ENCODE data around the gene ASTN2.
"Not testable (repeated sequence)": the region's sequence is repeated elsewhere in the genome, so short reads cannot be mapped to it uniquely, and the experiment has no call there.

The ASTN2 gene

DNA sequence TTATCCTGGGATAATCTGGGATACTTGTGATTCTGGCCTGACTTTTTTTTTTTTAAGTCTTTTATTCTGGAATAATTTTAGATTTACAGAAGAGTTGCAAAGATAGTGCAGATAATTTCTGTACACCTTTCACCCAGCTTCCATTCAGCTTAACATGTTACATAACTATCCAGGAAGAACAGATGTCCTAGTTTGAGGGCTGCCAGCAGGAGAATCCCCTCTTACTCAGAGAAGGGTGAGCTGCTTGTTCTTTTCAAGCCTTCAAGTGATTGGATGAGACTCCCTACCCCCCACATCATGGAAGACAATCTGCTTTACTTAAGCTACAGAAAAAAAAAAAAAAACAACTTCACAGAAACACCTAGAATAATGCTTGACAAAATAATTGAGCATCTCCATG lies 473.6 kb downstream of the ASTN2 start:
- DNase-seq, result no peak

DNA sequence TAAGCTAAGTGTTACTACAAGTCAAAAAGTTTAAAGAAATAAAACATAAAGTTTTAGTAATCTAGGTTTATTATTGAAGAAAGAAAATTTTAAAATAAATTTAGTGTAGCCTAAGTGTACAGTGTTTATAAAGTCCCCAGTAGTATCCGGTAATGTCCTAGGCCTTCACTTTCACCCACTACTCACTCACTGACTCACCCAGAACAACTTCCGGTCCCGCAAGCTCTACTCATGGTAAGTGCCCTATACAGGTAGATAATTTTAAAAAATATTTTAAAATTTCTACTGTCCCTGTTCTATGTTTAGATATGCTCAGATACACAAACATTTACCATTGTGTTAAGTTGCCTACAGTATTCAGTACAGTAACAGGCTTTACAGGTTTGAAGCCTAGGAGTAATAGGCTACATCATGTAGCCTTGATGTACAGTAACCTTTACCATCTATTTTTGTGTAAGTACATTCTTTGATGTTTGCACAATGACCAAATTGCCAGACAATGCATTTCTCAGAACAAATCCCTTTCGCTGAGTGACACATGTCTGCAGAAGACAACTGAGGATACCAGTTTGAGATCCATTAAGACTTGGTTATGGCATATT lies 474.1 kb downstream of the ASTN2 start:
- DNase-seq, result no peak

DNA sequence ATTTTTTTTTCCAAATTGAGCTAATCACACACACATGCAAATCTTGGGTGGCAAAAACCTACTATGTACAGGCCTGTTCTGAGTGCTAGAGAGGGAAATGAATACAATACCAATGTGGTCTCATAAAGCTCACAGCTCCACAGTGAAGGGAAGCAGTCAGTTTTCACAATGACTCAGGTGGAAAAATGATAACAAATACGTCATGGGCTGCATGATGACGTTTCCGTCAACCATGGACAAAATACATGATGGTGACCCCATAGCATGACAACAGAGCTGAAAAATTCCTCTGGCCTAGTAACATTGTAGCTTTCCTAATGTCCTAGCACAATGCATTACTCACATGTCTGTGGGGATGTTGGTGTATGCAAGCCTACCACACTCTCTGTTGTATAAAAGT lies 475.2 kb downstream of the ASTN2 start:
- DNase-seq, result peak; percentile 15

DNA sequence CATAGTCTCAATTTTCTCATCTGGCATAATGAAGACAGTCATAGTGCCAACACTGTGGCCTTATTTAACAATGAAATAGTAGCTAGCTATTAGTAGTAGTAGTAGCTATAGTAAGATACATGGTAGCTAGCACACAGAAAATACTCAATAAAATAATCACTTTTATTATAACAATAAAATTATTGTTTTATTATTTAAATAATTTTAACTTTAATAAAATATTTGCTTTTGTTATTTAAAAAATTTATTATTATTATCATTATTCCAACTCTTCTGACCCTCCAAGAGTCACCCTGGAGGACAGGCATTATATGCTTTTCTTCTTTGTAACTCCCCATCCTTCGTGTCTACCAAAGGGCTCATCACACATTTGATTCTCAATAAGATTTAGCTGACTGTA lies 475.7 kb downstream of the ASTN2 start:
- DNase-seq, result no peak

DNA sequence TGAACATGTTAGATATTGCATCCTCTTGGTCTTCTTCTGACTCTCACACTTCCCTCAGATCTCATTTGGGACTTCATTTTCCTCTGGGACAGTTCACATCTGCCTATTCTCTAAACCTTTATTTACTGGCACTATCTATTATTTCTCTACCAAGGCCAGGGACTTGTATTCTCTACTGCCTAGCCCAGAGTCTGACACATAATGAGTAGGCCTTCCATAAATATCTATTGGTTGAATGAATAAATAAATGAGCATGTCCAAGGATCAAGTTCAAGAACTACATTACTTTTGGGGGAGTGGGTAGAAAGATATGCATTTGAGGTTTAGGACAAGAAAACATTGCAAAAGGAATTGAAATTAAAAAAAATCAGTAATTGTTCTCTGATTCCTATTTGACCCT lies 477.5 kb downstream of the ASTN2 start:
- peak; percentile 4 for DNase-seq

DNA sequence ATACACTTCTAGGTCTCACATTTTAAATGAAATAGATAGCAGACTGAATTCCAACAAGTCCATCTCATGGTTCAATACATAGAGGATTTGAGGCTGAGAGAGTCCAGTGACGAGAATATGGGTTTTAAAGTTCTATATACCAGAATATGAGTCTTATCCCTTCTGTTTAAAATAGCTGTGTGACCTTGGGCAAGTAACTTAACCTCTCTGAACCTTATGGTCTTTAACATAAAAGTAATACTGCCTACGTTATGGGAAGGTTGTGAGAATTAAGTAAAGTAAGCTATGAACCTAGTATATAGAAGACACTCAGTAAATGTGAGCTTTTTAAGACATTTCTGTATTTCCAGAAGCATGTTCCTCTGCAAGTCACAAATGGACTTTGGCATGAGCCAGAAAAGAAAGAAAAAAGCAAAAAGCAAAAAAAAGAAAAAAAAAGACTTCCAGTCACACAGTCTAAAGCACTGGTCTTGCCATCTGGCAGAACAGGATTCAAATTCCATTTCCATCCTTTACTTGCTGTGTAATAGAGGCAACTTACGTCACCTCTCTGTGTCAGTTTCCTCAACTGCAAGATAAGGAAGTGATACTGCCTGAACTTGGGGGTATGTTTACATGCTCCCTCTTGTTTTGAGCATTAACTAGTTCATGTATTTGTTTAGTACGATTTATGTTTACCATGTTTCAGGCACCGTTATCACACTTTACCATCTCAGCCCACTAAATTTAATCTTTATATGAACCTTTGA lies 479.5 kb downstream of the ASTN2 start:
- no peak for DNase-seq

DNA sequence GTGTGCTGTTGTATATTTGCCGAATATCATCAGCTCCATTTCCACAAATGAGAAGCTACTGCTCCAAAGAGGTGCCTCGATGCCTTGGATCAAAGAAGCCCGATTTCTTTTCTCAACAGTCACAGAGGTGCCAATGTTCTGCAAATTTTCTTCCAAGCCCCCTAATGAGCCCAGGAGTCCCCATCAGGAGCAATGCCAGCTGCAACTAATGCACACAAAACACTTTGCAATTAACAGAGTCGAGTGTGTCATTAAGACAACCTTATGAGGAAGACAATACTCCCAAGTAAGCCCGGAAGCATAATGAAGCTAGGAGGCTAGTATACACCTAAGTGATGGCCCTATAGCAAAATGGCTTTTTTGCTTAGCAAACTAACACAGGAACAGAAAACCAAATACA lies 480.7 kb downstream of the ASTN2 start:
- no peak for DNase-seq

DNA sequence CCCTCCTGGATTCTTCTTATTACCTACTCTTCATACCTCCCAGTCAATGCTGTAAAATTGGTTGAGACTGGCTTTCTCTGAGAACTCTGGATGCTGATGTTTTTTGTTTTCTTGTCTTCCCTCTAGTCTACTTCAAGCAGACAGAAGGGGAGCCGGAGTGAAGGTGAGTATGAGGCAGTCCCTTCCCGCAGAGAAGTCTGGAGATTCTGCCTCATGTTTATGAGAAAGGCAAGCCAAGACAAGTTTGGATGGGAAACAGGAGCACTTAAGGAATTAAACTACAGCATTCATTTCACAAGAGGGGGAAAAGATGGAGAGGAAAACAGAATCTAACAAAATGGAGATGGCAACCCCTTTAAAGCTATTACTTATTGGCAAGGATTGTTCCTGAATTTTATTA lies 481.6 kb downstream of the ASTN2 start:
- no peak for DNase-seq

DNA sequence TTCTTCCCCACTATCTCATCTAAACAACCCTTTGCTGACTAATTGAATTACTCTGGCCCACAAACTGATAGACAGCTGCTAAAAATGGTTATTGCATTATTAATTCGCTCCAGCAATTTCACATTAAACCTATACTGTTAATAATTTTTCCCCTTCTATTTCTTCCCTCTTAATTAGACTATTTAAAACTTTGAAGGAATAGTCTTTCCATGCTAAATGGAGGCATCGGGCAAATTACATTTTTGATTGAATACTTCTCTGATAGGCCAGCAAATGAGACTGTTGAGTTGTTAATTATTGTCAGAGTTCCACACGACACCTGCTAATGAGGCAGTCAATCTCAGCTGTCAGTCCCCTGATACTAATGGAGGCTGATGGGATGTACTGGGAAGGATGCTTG lies 485.2 kb downstream of the ASTN2 start:
- DNase-seq, result no peak

DNA sequence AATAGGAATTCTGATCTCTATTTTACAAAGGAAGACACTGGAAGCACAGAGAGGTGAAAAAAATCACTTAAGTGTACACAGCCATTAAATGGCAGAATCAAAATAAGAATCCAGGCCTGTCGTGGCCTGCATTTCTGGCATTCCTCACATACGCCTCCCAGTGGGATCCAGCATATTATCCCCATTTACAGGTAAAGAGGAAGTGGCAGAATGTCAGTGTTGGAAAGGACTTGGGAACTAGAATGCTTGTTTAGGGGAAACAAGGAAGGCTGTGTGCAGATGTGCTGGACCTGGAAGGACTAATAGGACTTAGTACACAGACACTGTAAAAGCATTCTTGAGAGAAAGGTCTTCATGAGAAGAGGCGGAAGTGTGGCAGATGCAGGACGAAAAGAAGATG lies 486.0 kb downstream of the ASTN2 start:
- no peak for DNase-seq

DNA sequence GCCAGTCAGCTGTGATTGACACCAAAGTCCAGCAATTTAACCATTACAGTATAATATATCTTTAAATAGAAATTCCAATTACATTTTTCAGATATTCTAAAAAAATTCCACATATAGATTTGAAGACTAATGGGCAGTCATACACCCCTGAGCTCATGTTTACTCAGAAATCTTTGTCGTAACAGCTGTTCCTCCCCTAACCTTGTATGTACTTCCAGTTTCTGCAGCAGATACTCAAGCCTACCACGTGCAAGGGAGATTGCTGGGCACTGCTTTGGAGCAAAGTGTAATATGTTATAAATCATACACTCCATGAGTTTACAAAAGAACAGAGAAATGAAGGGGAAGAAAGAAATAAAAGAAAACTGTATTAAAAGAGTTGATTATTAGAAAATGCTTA lies 486.6 kb downstream of the ASTN2 start:
- no peak for DNase-seq

DNA sequence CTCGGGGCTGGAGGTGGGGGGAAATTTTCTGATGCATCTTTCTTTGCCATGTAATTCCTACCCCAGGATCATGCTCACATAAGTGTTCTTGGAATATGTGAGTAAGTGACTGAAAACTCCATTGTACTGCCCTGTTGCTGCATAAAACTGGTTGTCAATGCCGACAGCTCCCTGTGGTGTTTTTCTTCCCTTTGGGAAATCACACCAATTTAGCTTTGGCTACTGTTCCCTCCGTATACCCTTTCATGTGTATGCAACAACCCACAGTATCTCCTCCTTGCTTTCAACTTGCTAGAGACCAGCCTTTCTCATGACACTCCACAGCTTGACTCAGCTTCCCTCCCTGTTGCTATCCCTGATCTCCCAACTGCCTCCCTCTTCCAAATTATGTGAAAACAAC lies 487.1 kb downstream of the ASTN2 start:
- no peak for DNase-seq

DNA sequence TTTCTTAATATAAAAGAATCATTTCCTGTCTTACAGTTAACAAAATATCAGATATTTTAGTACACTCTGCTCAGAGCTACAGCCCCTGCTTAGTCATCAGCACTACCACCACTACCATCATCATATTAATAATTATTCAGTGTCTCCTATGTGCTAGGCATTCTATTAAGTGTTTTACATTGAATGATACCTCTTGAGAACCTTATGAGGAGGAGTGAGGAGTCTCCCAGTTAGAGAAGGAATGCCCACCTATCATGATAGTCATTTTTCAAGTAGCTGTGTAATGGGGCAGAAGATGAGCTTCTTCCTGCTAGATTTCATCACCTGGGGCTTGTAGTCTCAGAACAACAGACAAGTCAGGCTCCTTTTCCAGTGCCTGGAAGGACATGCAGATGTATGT lies 489.7 kb downstream of the ASTN2 start:
- no peak for DNase-seq

DNA sequence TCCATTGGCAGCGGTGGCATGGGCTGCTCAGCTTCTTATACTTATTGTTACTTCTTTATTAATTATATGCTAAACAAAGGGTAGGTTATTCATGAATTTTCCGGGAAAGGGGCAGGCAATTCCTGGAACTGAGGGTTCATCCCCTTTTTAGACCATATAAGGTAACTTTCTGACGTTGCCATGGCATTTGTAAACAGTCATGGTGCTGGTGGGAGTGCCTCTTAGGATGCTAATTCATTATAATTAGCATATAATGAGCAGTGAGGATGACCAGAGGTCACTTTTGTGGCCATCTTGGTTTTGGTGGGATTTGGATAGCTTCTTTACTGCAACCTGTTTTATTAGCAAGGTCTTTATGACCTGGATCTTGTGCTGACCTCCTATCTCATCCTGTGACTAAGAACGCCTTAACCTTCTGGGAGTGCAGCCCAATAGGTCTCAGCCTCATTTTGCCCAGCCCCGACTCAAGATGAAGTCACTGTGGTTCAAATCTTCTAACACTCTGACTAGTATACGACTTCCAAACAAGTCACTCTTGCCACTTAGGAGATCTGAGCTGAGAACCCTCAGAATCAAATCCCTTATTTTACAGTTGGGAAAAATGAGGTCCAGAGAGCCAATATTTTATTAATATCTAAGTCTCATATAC lies 490.3 kb downstream of the ASTN2 start:
- no peak for DNase-seq

DNA sequence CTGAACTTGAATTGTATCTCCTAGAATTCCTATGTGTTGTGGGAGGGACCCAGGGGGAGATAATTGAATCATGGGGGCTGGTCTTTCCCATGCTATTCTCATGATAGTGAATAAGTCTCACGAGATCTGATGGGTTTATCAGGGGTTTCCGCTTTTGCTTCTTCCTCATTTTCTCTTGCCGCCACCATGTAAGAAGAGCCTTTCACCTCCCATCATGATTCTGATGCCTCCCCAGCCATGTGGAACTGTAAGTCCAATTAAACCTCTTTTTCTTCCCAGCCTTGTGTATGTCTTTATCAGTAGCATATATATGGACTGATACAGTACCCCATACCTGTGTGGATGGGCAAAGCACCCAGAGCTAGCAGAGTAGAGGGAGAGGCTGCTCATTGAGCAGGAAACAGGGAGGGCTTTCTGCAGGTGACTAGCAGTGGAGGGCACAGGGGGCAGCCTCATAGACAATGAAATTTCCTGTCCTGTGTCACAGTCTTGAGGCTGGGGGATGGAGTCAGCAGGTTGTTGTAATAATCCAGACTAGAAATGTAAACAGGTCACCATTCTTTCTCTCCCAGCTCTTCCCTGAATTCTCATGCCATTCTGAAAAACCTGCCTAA lies 496.9 kb downstream of the ASTN2 start:
- not testable (repeated sequence) for DNase-seq

DNA sequence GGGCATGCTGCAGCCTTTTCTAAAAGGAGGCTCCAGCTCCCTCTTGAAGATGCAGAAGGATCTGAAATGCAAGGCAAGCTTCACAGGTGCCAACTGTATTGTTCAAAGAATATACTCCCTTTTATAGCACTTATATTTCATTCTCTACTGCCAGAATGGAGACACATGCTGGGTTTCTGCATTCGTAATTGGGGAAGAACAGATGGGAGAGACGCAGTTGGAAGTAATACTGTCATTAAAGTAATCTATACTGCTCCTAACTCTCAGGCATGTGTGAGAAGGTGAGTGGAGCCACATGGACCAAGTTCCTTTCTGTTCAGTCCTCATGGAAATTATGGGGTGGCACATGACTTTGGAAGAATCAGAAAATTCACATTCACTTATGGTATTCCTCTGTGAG lies 501.3 kb downstream of the ASTN2 start:
- no peak for DNase-seq

DNA sequence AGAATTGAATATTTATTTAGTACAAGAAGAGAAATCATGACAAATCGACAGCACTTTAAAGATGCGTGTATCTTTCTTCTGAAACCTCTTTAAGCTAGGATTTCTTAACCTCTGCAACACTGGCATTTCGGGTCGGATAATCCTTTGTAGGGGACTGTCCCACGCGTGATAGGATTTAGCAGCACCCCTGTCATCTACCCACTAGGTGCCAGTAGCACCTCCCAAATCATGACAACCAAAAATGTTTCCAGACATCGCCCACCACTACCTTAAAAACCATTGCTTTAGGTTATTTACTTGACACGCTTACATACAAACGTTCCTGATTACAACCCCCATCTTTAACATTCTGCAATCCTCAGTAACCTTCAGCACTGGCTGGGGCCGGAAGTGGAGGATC lies 504.7 kb downstream of the ASTN2 start:
- no peak for DNase-seq

DNA sequence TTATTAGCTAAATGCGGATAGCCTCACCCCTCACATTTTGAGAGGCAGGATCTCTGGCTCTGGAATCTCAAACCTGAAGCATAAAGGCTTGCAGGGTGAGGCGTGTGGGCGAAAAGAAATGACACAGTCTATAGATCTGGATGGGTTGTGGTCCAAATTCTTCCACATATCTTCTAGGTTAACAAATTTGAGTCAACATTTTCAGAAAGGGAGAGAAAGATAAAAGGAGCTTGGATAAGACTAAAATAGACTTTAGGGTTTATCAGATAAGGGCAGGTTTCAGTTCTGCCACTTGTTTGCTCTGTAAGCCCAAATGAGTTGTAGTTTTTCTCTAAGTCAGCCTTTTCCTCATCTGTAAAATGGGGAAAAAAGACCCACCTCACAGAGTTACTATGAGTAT lies 506.9 kb downstream of the ASTN2 start:
- no peak for DNase-seq

DNA sequence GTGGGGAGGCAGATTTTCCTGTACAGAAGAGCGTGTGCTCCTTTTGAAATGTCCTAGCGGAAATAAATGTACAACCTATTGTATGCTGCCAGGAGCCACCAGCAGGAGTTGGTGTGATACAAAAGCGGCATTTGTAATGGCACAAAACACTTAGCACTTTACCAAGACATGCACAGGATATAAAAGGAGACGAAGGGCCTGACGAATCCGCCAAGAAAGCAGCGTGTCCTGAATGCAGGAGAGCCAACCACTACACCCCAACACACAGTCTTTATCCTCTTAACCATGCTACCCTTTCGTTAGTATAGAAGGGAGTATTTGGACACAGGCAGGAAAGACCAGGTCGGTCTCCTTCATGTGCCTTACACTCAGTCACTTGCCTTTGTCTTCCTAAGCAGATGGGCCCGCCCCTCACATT lies 509.7 kb downstream of the ASTN2 start:
- DNase-seq, result no peak

DNA sequence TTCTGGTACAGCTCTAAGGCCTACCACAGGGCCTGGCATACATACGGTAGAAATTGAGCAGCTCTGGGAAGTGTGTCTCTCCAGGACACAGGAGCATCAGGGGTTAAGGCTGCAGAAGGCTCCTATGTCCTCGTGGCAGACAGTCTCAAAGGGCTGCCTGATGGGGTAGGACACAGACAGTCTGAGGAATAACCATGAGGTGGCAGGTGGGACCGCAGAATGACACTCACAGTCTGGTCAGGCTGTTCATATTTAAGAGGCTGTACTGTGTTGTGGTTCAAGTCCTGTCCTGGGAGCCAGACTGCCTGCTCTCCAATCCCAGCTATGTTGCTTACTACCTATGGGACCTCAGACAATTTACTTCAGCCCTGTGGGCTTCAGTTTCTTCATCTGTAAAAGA lies 510.7 kb downstream of the ASTN2 start:
- no peak for DNase-seq

DNA sequence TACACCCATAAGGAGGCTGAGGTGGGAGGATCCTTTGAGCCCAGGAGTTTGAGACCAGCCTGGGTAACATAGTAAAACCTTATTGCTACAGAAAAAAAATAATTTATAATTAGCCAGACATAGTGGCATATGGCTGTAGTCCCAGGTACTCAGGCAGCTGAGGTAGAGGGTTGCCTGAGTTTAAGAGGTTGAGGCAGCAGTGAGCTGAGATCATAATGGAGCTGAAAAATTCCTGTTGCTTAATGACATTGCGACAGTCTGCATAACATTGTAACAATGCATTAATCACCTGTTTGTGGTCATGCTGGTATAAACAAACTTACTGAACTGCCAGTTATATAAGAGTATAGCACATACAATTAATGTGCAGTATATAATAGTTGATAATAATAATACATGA lies 513.6 kb downstream of the ASTN2 start:
- DNase-seq, result peak; percentile 9

DNA sequence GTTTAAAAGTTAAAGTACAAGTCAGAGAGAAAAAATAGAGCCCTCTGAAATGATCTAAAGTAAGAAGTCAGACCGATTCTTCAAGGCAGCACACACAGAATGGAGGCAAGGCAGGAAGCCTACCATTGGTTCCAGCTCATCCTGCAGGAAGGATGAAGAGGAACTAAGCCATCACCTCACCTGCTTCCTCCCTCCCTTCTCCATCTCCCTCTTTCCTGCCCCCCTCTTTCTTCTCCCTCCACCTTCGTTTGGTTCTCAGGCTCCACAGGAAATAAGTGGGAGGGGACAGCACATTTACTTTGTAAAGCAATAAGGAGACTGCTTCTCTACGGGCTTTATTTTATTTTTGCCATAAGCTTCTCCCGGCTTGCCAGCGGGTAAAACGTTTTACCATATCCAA lies 514.3 kb downstream of the ASTN2 start:
- DNase-seq, result no peak

DNA sequence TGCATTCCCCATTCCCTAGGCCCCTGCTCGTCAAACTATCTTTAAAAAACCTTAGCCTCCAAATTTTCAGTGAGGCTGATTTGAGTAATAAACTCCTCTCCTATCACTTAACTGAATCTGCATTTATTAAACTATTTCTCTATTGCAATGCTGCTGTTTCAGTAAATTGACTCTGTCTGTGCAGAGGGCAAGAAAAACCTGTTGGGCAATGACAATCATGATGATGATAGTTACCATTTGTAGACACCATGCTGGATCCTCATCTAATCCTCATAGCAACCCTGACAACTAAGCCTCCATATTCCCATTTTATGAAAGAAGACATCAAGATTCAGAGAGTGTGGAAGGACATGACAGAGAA lies 514.9 kb downstream of the ASTN2 start:
- no peak for DNase-seq

DNA sequence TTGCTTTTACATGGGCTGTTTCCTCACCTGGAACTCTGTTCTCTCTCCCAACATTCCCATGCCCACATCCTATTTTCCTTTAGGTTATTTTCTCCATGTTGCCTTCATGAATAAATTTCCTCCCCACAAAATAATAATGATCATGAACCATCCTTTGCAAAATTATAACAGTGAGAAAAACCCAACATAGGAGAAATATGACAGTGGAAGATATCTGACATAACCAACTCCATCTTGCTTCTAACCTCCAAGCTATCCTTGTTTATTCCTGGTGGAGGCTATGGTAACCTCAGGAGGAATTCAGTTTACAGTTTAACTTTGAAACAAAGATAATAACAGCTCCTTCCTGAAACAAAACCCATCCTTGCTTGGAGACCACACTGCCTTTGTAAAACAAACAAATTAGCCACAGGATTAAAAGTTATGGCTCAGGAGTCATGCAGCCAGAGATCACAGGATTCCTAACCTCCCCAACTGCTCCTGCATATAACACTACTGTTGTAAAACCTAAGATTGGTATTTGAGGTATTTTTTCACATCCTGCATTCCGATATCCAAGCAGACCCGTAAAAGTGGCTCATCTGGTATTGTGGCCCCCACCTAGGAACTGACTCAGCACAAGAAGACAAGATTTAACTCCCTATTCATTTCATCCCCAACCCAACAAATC lies 515.4 kb downstream of the ASTN2 start:
- peak; percentile 66 for DNase-seq

Data from fibroblast of skin of right quadriceps (primary cell).